Epithelial cell of prostate (primary cell): Measurements from ENCODE around the gene RBM14.

ENCODE experiments used
- DNase-seq: peaks from one replicate; pipeline ENCODE4 v3.0.0-alpha.2; 2011; ENCODE audit warnings: low read depth, low spot score
- H3K27ac ChIP-seq: fragments of 450-650 bp; 2 replicates; pipeline ENCODE4 v1.5.1; 2017; ENCODE audit warnings: mild to moderate bottlenecking

RBM14 gene

DNA sequence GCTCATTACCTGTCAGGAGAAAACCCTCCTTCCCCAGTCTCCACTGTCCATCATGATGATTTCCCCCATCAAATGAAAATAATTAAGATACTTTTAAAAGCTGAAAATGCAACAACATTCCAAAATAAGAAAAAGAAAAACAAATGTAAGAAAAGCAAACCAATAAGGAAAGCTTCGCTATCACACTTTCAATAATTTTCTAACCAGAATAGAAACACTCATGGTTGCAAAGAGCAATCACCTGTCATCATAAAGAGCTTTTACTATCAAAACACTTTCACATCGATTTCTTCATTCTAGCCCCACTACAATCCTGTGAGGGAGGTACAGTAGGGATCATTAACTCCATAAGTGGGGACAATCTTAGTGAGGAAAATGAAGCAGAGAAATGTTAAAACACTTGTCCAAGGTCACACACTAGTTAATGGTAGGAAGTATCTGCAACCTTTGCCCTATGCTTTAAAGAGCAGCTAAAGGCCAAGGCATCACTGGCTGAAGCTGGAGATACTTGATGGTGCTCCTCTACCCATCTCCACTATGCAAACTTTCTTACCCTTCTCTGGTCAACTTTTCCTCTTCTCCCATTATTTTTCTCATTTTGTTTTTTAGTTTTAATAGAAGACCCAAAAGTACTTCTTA is 58.7 kb downstream of the RBM14 start:
- no peak overlapping the region for H3K27ac ChIP-seq
- DNase-seq: no peak

GRCh38 chr11:66676282-66676919 is 60.0 kb downstream of the RBM14 start:
- DNase-seq: no peak
- no peak overlapping the region for H3K27ac ChIP-seq
